GM12891 (cell line): ENCODE data around the gene UTRN.

Experiments used
- POLR2A ChIP-seq: IDR thresholded peaks from 2 replicates; pipeline ENCODE4 v1.6.1; 2011; ENCODE audit warnings: low read depth, low read length, control low read depth
- POLR2AphosphoS5 ChIP-seq: IDR thresholded peaks from 2 replicates; pipeline ENCODE4 v1.6.1; 2011; ENCODE audit warnings: low read depth, low read length, control low read depth

- TF ChIP-seq POLR2AphosphoS5 = no peak
- no peak for TF ChIP-seq POLR2A
Measured at GRCh38 chr6:144321839-144322591, 36.9 kb downstream of the UTRN start.
